ENCODE results near the gene BHLHA9.

GRCh38 chr17:1256699-1257098 lies 13.5 kb upstream of the BHLHA9 start:
- TF ChIP-seq HDAC2 (IDR thresholded peaks at IDR 0.05) (no peak), CHD2 (IDR thresholded peaks at IDR 0.05; ENCODE audit: low read length, partially characterized antibody) (no peak), POLR2A (IDR thresholded peaks at IDR 0.05; ENCODE audit: low read length) (no peak), USF2 (IDR thresholded peaks at IDR 0.05) (no peak), CTCF (IDR thresholded peaks at IDR 0.05) (no peak), JUN (IDR thresholded peaks at IDR 0.05) (no peak), SMC3 (IDR thresholded peaks at IDR 0.05) (no peak), BHLHE40 (IDR thresholded peaks at IDR 0.05; ENCODE audit: low read depth, low read length) (no peak), ZFP36 (IDR thresholded peaks at IDR 0.05; ENCODE audit: borderline replicate concordance, partially characterized antibody) (no peak), RCOR1 (IDR thresholded peaks at IDR 0.05; ENCODE audit: low read depth, low read length) (no peak)
